NCI-H1930 (cell line): ENCODE measurements around the gene PERCC1.

ENCODE experiments used
- DNase-seq, 2 experiments: peaks; one replicate each; lab custom pipeline; 2025; lab: John Stamatoyannopoulos, UW

The PERCC1 gene

DNA sequence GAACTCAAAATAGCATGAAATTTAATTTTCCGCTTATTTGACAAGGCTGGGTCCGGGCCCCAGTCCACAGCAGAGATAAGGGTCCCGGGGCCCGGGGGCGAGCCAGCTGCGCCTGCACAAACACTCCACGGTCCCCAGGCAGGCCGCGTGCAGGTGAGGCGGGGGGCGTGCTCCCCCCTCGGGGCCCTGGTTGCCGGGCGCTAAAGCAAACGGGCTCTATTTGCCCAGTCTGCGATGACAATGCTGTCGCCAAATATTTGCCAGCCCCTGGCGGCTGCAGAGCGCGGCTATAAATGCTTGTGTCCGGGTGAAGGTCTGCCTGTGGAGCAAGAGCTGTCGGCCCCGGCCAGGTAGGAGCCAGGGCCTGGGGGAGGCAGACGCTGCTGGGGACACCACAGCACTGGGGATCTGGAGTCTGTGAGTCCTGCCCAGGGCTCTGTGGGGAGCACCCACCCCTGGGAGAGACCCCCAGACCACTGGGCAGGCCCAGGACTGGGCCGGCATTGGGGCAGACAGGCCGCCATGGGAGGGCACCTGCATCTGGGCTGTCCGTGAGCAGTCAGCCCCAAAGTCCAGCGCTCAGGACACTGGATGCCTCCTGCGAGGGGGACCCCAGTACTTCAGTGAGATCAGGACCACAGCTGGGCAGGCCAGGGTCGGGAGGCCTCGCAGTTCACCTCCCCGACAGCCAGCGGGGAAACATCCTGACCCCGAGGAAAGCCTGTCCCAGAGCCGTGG, at the start of gene PERCC1:
Gene PERCC1, plus strand, starts transcription at position 320 of the 738 bp plus-strand sequence. CDS start 1,516 bp downstream, outside the sequence.
- peak; percentile 89 to 93 for DNase-seq

DNA sequence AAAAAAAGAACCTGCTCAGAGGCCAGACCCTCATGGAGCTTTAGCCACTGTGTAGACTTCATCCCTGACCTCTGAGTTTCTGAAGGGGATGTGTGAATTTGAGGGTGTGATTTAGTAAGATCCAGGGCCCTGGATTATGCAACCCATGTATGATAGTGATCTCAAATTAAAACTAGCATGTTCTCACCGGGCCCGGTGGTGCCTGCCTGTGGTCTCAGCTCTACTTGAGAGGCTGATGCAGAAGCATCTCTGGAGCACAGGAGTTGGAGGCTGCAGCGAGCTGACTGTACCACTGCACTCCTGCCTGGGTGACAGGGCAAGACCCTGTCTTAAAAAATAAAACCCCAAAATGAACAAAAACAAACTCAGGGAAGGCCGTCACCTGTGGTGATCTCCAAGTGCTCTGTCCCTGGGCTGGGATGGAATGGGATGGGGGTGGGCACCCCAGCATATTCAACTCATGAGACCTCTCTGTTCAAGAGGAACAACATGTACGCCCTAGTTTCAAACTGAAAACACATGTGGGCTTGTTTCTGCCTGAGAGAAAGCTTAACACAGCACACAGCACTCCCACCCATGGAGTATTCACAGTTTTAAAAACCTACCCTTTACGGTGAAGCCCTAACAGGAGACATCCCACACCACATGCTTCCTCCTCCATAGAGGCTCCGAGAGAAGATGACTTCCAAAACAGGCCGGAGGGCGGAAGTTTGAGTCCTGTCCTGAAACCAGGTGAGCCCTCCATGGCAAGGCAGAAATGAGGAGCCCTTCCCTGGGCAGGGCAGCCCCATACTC, 49.1 kb upstream of the PERCC1 start:
- no peak for DNase-seq

DNA sequence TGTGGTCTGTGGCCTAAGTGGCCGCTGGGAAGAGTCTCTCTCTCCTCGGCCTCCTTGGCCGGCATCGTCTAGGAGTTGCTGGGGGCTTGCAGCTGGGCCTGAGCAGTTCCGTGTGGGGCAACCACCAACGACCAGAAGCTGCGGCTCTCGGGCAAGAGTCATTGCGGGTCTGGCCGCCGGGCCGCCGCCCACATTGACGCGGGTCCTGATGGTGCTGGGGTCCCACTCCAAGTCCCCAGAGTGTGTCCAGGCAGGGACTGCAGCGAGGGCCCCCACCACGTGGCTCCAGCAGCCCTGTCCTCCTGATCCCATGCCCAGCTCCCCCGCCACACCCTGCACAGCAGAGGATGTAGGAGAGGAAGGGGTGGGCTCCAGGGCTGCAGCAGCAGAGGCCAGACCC, 47.3 kb upstream of the PERCC1 start:
- no peak for DNase-seq

- no peak for DNase-seq
These were observed 45.6 kb upstream of the PERCC1 start for GRCh38 chr16:1385232-1385631.

DNA sequence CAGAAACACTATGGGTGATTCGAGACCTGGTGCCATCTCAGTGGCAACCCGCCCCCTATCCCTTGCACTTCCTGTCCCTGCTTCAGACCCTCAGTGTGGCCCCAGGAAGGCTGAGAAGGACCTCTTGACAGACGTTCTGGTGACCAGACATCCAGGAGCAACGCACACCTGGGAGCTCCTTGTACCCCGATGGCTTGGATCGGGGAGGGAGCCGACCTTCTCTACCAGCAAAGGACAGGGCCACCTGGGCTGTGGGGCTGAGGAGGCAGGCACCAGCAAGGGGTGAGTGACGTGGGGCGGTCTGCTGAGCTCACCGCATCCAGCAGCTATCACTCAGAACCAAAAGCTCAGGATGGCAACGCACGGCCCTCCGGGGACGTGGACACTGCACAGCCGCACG, 43.5 kb upstream of the PERCC1 start:
- no peak for DNase-seq

DNA sequence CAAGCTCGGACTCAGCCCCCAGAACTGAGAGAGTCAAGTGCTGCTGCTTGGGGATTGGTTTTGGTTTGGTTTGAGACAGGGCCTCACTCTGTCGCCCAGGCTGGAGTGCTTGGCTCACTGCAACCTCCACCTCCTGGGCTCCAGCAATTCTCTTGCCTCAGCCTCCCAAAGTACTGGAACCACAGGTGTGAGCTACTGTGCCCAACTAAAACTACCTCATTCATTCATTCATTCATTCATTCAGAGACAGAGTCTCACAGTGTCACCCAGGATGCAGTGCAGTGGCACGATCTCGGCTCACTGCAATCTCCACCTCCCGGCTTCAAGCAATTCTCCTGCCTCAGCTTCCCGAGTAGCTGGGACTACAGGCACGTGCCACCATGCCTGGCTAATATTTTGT, 41.1 kb upstream of the PERCC1 start:
- DNase-seq, result no peak

DNA sequence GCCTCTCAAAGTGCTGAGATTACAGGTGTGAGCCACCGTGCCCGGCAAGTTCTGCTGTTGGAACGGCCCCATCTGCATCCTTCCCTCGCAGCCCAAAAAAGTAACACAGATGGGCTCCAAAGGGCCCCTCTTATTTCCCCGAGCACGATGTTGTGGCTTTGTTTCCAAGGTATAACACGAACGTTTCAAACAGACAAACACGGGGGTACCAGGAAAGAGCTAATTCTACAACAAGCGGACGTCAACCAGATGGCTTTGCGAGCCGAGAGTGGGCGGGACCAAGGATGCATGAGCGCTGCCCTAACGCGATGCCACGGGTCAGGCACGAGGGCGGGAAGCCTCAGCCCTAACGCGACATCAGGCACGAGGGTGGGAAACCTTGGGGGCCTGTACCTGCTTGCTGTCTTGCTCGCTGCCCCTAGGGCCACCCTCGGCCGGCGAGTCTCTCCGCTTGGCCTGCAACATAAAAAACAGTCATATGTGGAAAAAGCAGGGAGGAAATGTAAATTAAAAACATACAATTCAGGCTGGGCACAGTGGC, 40.6 kb upstream of the PERCC1 start:
- DNase-seq, result no peak

GRCh38 chr16:1392826-1393225, 38.1 kb upstream of the PERCC1 start:
- DNase-seq, result no peak

- DNase-seq, result no peak
These were observed 37.2 kb upstream of the PERCC1 start for GRCh38 chr16:1393613-1394176.

DNA sequence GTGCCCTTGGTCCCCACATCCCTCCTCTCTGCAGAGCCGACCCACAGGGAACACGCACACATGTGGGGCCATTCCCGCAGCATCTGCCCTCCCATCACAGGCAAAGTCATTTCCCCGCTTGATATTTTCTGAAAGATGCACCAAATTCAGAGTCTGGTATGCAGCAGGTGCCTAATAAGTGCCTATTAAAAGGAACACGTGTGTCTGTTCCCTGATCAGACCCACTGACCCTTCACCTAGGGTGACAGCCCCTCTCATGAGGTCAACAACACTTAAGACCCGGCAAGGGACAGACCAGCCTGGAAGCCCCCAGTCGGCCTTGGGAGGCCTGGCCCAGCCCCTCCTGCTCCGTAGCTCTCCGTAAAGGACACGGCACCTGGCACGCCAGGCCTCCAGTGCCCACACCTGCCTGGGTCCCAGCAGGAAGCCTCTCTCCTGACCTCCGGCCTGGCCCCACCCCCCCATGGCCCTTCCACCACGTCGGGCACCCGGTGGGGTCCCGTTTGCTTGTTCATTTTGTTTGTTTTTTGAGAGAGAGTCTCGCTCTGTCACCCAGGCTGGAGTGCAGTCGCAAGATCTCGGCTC, 36.4 kb upstream of the PERCC1 start:
- DNase-seq, result no peak

DNA sequence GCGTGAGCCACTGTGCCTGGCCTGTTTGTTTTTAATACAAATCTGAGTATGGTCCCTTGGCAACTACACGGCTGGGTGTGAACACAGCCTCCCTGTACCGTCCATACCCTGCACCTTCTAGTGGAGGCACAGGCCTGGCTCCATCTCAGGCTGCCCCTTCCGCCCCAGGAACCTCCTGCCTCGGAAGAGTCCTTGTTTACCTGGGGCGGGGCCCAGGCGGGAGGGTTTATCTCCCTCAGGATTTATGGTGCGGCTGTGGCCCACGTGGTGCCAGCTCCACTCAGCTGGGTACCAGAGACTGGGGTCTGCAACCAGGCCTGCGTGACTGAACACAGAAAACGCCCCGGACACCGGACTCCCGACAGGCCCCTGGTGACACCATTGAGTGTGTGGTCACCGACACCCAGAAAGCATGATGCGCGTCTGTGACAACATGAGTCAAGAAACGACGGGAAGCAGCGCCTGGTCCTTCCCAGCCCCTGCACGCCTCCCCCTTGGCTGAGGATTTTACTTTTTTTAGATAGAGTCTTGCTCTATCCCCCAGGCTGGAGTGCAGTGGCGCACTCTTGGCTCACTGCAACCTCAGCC, 35.3 kb upstream of the PERCC1 start:
- no peak for DNase-seq

DNA sequence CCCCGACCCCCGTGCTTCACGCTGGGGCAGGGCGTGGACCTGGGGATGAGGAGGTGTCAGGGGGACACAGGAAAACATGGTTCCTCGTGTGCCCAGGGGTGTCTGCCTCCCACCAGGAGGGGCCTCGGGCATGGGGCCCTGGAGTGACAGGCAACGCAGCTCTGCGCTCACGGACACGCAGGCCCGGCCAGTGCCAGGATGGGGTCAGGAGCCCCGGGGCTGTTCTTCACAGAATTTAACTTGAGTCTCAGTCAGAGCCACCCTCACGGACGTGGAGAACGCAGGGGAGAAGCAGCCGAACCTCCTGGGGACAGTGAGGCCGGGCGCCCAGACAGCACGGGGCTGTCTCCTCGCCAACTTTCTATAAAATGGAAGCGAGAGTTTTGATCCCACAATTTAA, 33.1 kb upstream of the PERCC1 start:
- no peak for DNase-seq

GRCh38 chr16:1398351-1398750, 32.5 kb upstream of the PERCC1 start:
- DNase-seq, result no peak

DNA sequence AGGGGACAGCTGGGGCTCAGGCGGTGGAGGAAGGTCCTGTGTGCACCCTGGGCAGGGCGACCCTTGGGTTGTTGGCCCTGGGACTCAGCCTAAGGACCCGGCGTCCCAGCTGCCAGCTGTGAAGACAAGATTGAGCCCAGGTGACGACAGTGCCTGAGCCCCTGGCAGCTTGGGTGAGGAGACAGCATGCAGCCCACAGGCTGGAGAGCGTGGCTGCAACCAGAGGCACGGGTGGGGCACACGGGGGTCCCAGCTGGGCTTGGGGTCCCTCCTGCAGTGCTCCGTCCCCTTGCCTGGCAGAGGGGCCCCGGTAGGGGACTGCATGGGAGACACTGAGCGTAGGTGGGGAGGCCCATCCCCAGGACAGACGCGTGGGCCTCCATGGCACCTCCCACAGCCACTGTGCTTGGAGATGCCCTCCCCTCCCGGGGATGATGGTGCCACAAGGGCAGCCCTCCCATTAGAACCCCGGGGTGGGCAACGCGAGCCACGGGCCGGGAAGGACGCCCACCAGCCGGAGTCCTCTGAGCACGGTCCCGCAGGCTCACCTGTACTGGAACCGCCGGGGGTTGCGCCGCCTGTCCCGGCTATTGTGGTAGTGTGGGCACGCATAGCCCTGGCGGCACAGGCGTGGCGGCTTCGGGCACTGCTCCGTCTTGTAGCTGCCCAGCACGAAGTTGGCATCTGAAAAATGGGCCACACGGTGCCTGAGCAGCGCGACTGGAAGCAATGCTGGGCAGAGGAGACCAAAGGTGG, 31.9 kb upstream of the PERCC1 start:
- no peak for DNase-seq

- DNase-seq, result no peak
These were observed 29.7 kb upstream of the PERCC1 start for GRCh38 chr16:1401061-1401757.

DNA sequence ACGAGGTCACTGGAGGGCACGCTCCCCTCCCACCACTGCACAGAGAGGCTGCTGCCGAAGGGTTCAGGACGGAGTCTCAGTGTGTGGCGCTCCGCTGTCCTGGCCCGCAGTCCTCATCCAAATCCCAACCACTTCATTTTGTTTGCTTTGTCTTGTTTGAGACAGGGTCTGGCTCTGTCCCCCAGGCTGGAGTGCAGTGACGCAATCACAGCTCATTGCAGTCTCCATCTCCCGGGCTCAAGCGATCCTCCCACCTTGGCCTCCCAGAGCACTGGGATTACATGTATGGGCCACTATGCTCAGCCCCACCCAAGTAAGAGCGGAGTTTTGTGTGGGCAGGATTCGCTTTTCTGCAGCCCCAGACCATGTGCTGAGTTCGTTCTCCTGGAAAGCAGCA, 29.1 kb upstream of the PERCC1 start:
- no peak for DNase-seq

DNA sequence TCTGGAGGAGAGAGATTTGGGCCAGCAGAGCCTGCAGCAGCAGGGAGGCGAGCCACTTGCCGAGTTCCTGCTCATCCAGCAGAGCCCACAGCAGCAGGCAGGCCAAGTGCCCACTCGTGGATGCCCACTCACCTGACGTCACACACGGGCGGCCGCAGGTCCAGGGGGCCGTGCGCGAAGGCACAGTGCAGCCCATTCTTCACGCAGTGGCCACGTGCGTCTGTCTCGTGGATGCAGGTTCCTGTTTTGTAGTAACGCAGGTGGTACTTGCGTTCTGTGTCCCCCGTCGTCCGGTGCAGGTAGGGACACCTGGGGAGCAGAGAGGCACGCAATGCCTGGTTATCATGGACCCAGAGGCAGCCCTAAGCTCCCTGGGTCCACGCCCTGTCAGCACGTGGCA, 27.8 kb upstream of the PERCC1 start:
- DNase-seq, result no peak

- no peak for DNase-seq
These were observed 27.1 kb upstream of the PERCC1 start for GRCh38 chr16:1403733-1404132.

DNA sequence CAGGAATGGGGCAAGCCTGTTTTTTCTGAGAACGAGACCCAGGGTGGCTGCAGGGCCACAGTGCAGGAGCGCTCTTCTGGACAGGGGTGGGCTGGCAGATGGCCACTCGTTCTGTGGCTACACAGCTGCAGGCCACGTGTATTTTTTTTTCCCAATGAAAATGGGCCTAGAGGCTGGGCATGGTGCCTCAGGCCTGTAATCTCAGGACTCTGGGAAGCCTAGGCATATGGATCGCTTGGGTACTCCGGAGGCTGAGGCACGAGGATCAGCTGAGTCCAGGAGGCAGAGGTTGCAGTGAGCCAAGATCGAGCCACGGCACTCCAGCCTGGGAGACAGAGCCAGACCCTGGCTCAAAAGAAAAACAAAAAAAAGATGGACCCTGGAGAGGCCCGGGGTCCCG, 23.1 kb upstream of the PERCC1 start:
- DNase-seq, result no peak

DNA sequence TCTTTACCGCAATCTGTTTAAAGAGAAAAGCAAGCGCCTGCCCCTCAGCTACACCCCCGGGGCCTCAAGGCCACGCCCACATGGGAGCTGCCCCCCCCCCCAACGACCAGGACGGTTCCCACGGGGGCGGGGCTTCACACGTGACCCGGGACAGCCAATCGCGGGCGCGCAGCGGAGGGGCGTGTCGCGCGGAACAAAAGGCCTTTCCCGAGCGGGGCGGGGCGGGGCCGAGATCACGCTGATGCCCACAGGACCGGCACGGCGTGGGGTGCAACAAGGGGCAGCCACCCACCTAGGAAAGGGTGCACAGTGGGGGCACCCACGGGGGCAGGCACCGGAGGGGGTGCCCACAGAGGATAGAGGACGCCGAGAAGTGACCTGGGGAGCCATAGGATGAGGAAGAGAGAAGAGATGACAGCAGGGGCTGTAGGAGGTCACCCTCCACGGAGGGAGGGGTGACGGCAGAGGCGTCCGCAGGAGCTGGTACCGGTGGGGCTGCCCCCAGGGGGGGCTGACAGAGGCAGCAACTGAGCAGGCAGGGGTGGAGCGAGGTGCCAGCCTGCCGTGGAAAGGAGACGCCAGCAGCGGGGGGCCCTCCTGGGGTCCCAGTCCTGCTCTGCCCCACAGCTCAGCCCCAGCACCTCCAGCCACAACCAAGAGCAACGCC, 22.6 kb upstream of the PERCC1 start:
- DNase-seq, result peak; percentile 81 to 92
